Measurements from ENCODE around the gene ARGLU1.

DNA sequence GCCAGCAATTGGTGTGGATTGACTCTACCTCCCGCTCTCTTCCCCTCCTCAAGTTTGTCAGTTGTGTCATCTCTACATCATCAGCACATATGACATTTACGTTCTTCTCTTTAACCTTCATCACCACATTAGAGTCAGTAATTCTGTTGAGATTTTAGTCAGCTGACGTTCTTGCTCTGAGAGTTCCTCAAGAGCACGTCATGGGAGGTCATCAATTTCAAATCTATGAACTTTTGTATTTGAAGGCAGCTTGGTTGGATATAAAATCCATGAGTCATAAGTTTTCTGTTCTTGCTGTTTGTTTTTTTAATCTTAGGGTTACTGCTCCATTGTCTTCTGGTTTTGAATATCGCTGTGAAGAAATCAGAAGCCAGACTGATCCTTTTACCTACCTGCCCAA, 21.8 kb upstream of the ARGLU1 start:
- TF ChIP-seq, protein P1, sequence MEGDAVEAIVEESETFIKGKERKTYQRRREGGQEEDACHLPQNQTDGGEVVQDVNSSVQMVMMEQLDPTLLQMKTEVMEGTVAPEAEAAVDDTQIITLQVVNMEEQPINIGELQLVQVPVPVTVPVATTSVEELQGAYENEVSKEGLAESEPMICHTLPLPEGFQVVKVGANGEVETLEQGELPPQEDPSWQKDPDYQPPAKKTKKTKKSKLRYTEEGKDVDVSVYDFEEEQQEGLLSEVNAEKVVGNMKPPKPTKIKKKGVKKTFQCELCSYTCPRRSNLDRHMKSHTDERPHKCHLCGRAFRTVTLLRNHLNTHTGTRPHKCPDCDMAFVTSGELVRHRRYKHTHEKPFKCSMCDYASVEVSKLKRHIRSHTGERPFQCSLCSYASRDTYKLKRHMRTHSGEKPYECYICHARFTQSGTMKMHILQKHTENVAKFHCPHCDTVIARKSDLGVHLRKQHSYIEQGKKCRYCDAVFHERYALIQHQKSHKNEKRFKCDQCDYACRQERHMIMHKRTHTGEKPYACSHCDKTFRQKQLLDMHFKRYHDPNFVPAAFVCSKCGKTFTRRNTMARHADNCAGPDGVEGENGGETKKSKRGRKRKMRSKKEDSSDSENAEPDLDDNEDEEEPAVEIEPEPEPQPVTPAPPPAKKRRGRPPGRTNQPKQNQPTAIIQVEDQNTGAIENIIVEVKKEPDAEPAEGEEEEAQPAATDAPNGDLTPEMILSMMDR (IDR thresholded peaks at IDR 0.05) = no peak
- TF ChIP-seq EP300 (IDR thresholded peaks at IDR 0.05) (no peak), POLR2A (IDR thresholded peaks at IDR 0.05) (no peak), POLR2AphosphoS5 (IDR thresholded peaks at IDR 0.05) (no peak)

All from stomach (tissue), 4 donors.